SU-DHL-6 (cell line): ENCODE results near the gene DNAH9.

Experiments
- CTCF ChIP-seq: fragments of 200-600 bp; sonication (generic); IDR thresholded peaks from one replicate; pipeline ENCODE4 v1.5.1; 2017; ENCODE audit warnings: antibody characterized with exemption, mild to moderate bottlenecking, low read length, moderate library complexity; ENCODE audit not compliant: insufficient read depth, poor library complexity, severe bottlenecking
- EZH2phosphoT487 ChIP-seq: fragments of 200-600 bp; sonication (generic), shearing (Covaris generic); conservative IDR thresholded peaks from 2 replicates; pipeline ENCODE4 v1.6.1; 2018; ENCODE audit warnings: mild to moderate bottlenecking, antibody characterized with exemption, low read length, moderate library complexity, mixed read lengths

GRCh38 chr17:11848330-11848729 is 250.1 kb downstream of the DNAH9 start:
- TF ChIP-seq CTCF (no peak), EZH2phosphoT487 (no peak)
